ENCODE results near the gene ATP5F1A. TPM values are rescaled to one million over a fixed set of nuclear protein-coding genes. Genes with fewer than 3 reads are reported as not detected.
A peak's percentile ranks its signal among the peaks of the same experiment; 100 is the strongest.

The ATP5F1A gene
- total RNA-seq, 1 donor from 2014 or later, result 474 TPM

GRCh38 chr18:46034230-46034629 lies 63.9 kb downstream of the ATP5F1A start:
- H4K20me1 ChIP-seq (ENCODE audit: insufficient read depth, low read length), result no peaks in the 10 kb centered on the region
- no peaks in the 10 kb centered on the region for H3K9me3 ChIP-seq (ENCODE audit: insufficient read depth, low read depth, low read length)
- H3K27ac ChIP-seq (ENCODE audit: low read depth, low read length), result no peak overlapping the region
- Mint-ChIP-seq H3K9me3 (ENCODE audit: unreplicated experiment) (no peaks in the 10 kb centered on the region), H3K27me3 (ENCODE audit: low read depth, unreplicated experiment) (peaks cover 9% of the 10 kb centered on the region), H3K27ac (ENCODE audit: unreplicated experiment) (no peak overlapping the region), H3K4me3 (ENCODE audit: unreplicated experiment) (no peak overlapping the region), H3K4me1 (ENCODE audit: low read depth, unreplicated experiment) (peaks cover 3% of the 10 kb centered on the region), H3K36me3 (ENCODE audit: low read depth, unreplicated experiment) (peaks cover 7% of the 10 kb centered on the region)
- peak overlapping the region; percentile 4 for H3K4me2 ChIP-seq (ENCODE audit: low read length)
- H3K4me3 ChIP-seq (ENCODE audit: insufficient read depth, low read depth, low read length), result no peak overlapping the region
- no peaks in the 10 kb centered on the region for H3K36me3 ChIP-seq (ENCODE audit: insufficient read depth, low read length)
- H3K9ac ChIP-seq (ENCODE audit: low read length), result no peak overlapping the region
- FAIRE-seq (no peak), DNase-seq (ENCODE audit: low read depth) (peak; percentile 67)
- H3K4me1 ChIP-seq (ENCODE audit: insufficient read depth, low read length), result peaks cover 7% of the 10 kb centered on the region
- TF ChIP-seq EZH2 (IDR thresholded peaks at IDR 0.05; ENCODE audit: insufficient read depth, low read length), result no peak
- TF ChIP-seq CTCF (IDR thresholded peaks at IDR 0.05; ENCODE audit: insufficient read depth, low read depth, low read length), result no peak
- no peaks in the 10 kb centered on the region for H3K27me3 ChIP-seq (ENCODE audit: insufficient read depth, low read length)
- no peak overlapping the region for H2AFZ ChIP-seq (ENCODE audit: low read depth, low read length)
- H3K79me2 ChIP-seq (ENCODE audit: insufficient read depth, low read length), result no peaks in the 10 kb centered on the region

DNA sequence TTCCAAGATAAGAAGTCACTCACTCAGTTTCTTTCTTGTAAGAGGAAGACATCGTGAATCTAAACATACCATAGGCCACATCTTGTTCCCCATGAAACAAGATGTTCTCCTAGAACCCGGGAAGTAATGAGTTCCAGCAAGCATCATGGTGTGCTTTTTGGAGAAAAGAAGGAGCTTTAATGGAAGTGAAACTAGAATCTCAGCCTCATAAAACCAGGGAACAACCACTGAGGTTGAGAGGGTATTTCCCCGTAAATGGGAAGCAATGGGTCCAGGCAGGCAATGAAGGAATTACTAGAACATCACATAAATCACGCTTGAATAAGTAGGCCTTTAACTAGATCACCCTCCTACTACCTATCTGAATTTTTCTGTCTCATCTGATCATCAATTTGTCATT lies 66.4 kb downstream of the ATP5F1A start:
- TF ChIP-seq CTCF (IDR thresholded peaks at IDR 0.05; ENCODE audit: insufficient read depth, low read depth, low read length), result no peak
- TF ChIP-seq EZH2 (IDR thresholded peaks at IDR 0.05; ENCODE audit: insufficient read depth, low read length), result no peak
- H3K4me3 ChIP-seq (ENCODE audit: insufficient read depth, low read depth, low read length), result no peak overlapping the region
- Mint-ChIP-seq H3K27ac (ENCODE audit: unreplicated experiment) (no peak overlapping the region), H3K36me3 (ENCODE audit: low read depth, unreplicated experiment) (peaks cover 4% of the 10 kb centered on the region), H3K4me3 (ENCODE audit: unreplicated experiment) (no peak overlapping the region), H3K4me1 (ENCODE audit: low read depth, unreplicated experiment) (peaks cover 3% of the 10 kb centered on the region), H3K9me3 (ENCODE audit: unreplicated experiment) (no peaks in the 10 kb centered on the region), H3K27me3 (ENCODE audit: low read depth, unreplicated experiment) (peaks cover 15% of the 10 kb centered on the region)
- no peaks in the 10 kb centered on the region for H3K79me2 ChIP-seq (ENCODE audit: insufficient read depth, low read length)
- H3K27me3 ChIP-seq (ENCODE audit: insufficient read depth, low read length), result no peaks in the 10 kb centered on the region
- no peak overlapping the region for H2AFZ ChIP-seq (ENCODE audit: low read depth, low read length)
- no peaks in the 10 kb centered on the region for H4K20me1 ChIP-seq (ENCODE audit: insufficient read depth, low read length)
- no peak overlapping the region for H3K4me2 ChIP-seq (ENCODE audit: low read length)
- H3K9me3 ChIP-seq (ENCODE audit: insufficient read depth, low read depth, low read length), result no peaks in the 10 kb centered on the region
- DNase-seq (ENCODE audit: low read depth) (no peak), FAIRE-seq (no peak)
- H3K36me3 ChIP-seq (ENCODE audit: insufficient read depth, low read length), result no peaks in the 10 kb centered on the region
- H3K27ac ChIP-seq (ENCODE audit: low read depth, low read length), result no peak overlapping the region
- peaks cover 7% of the 10 kb centered on the region for H3K4me1 ChIP-seq (ENCODE audit: insufficient read depth, low read length)
- no peak overlapping the region for H3K9ac ChIP-seq (ENCODE audit: low read length)

Other genes starting within 250 kb of the ATP5F1A start
- gene EPG5, start 131.0 kb downstream of the ATP5F1A start, total RNA-seq, result 24.0 and 29.0 TPM in 2 replicates
- 7.2 and 9.1 TPM in 2 replicates for gene PSTPIP2, start 26.0 kb downstream of the ATP5F1A start, total RNA-seq
- gene HAUS1, start 6.1 kb upstream of the ATP5F1A start, total RNA-seq, result 23.5 and 23.9 TPM in 2 replicates